Measurements from ENCODE around the gene OR4S1.
"Not testable (repeated sequence)": the region's sequence is repeated elsewhere in the genome, so short reads cannot be mapped to it uniquely, and the experiment has no call there.

OR4S1 gene

GRCh38 chr11:48305923-48306322, at the start of gene OR4S1:
Gene OR4S1 (plus strand): TSS chr11:48306223. CDS start chr11:48306223, 0 bp downstream.
- DNase-seq (ENCODE audit: low spot score in 2 of 2) (no peak), ATAC-seq (no peak)
- Mint-ChIP-seq H3K27ac (no peak within 1 kb of the TSS), H3K36me3 (no peaks in the 10 kb centered on the region), H3K4me1 (no peaks in the 10 kb centered on the region), H3K4me3 (no peak within 1 kb of the TSS), H3K9me3 (no peaks in the 10 kb centered on the region)

- H3K4me1 Mint-ChIP-seq = no peaks in the 10 kb centered on the region
- ATAC-seq (no peak), DNase-seq (ENCODE audit: low spot score in 2 of 2) (no peak)
- H3K4me3 Mint-ChIP-seq = no peak overlapping the region
- H3K9me3 Mint-ChIP-seq = no peaks in the 10 kb centered on the region
- H3K27ac Mint-ChIP-seq = no peak overlapping the region
- H3K36me3 Mint-ChIP-seq = no peaks in the 10 kb centered on the region
Measured at GRCh38 chr11:48261600-48261999, 44.4 kb upstream of the OR4S1 start.

GRCh38 chr11:48263423-48263911, 42.6 kb upstream of the OR4S1 start, which contains the start of gene OR4X1:
Gene OR4X1 (plus strand): TSS chr11:48263861. CDS start chr11:48263861, 0 bp downstream.
- no peaks in the 10 kb centered on the region for H3K36me3 Mint-ChIP-seq
- DNase-seq (ENCODE audit: low spot score in 2 of 2) = no peak
- no peak within 1 kb of the TSS for H3K4me3 Mint-ChIP-seq
- no peaks in the 10 kb centered on the region for H3K9me3 Mint-ChIP-seq
- no peaks in the 10 kb centered on the region for H3K4me1 Mint-ChIP-seq
- no peak within 1 kb of the TSS for H3K27ac Mint-ChIP-seq
- no peak for ATAC-seq

- Mint-ChIP-seq H3K36me3 (no peaks in the 10 kb centered on the region), H3K9me3 (no peaks in the 10 kb centered on the region), H3K4me3 (no peak overlapping the region), H3K4me1 (no peaks in the 10 kb centered on the region), H3K27ac (no peak overlapping the region)
- DNase-seq (ENCODE audit: low spot score in 2 of 2) = no peak
- ATAC-seq = no peak
Measured at GRCh38 chr11:48270621-48271020, 35.4 kb upstream of the OR4S1 start.

- Mint-ChIP-seq H3K27ac (no peak overlapping the region), H3K36me3 (no peaks in the 10 kb centered on the region), H3K4me3 (no peak overlapping the region), H3K9me3 (no peaks in the 10 kb centered on the region), H3K4me1 (no peaks in the 10 kb centered on the region)
- DNase-seq (ENCODE audit: low spot score in 2 of 2) = no peak
- ATAC-seq = no peak
Measured at GRCh38 chr11:48272606-48273005, 33.4 kb upstream of the OR4S1 start.

- peak; percentile 57 for ATAC-seq
- H3K36me3 Mint-ChIP-seq = no peaks in the 10 kb centered on the region
- H3K4me1 Mint-ChIP-seq = no peaks in the 10 kb centered on the region
- no peaks in the 10 kb centered on the region for H3K9me3 Mint-ChIP-seq
- no peak overlapping the region for H3K4me3 Mint-ChIP-seq
- no peak overlapping the region for H3K27ac Mint-ChIP-seq
- DNase-seq (ENCODE audit: low spot score in 2 of 2) = peak; percentile 56 to 82
Measured at GRCh38 chr11:48307760-48308386, 1.9 kb downstream of the OR4S1 start.

GRCh38 chr11:48313590-48313989, 7.6 kb downstream of the OR4S1 start:
- H3K36me3 Mint-ChIP-seq; H3K27ac Mint-ChIP-seq; H3K4me3 Mint-ChIP-seq; ATAC-seq; H3K4me1 Mint-ChIP-seq; DNase-seq (ENCODE audit: low spot score in 2 of 2); H3K9me3 Mint-ChIP-seq: not testable (repeated sequence)

GRCh38 chr11:48319813-48320212, 13.8 kb downstream of the OR4S1 start:
- DNase-seq (ENCODE audit: low spot score in 2 of 2); H3K4me1 Mint-ChIP-seq; ATAC-seq; H3K4me3 Mint-ChIP-seq; H3K27ac Mint-ChIP-seq; H3K9me3 Mint-ChIP-seq; H3K36me3 Mint-ChIP-seq: not testable (repeated sequence)

- H3K4me1 Mint-ChIP-seq = peaks cover 13% of the 10 kb centered on the region
- H3K27ac Mint-ChIP-seq; H3K9me3 Mint-ChIP-seq; DNase-seq (ENCODE audit: low spot score in 2 of 2); H3K36me3 Mint-ChIP-seq; ATAC-seq; H3K4me3 Mint-ChIP-seq: not testable (repeated sequence)
Measured at GRCh38 chr11:48324620-48325019, 18.6 kb downstream of the OR4S1 start, which contains the start of gene OR4C3. Gene OR4C3 (plus strand): TSS chr11:48324920. CDS start chr11:48325022, 102 bp downstream.

- Mint-ChIP-seq H3K9me3 (peaks cover 4% of the 10 kb centered on the region), H3K4me3 (no peak overlapping the region), H3K4me1 (peaks cover 21% of the 10 kb centered on the region), H3K27ac (no peak overlapping the region), H3K36me3 (no peaks in the 10 kb centered on the region)
- no peak for DNase-seq (ENCODE audit: low spot score in 2 of 2)
- ATAC-seq = no peak
Measured at GRCh38 chr11:48341466-48341865, 35.4 kb downstream of the OR4S1 start.

- not testable (repeated sequence) for DNase-seq (ENCODE audit: low spot score in 2 of 2); H3K36me3 Mint-ChIP-seq; ATAC-seq; H3K4me3 Mint-ChIP-seq; H3K27ac Mint-ChIP-seq; H3K9me3 Mint-ChIP-seq
- peaks cover 28% of the 10 kb centered on the region for H3K4me1 Mint-ChIP-seq
Measured at GRCh38 chr11:48342505-48342904, 36.5 kb downstream of the OR4S1 start.

- Mint-ChIP-seq H3K27ac (peak overlapping the region; percentile 1), H3K4me1 (peaks cover 22% of the 10 kb centered on the region), H3K9me3 (peaks cover 13% of the 10 kb centered on the region)
- H3K4me3 Mint-ChIP-seq; ATAC-seq; H3K36me3 Mint-ChIP-seq; DNase-seq (ENCODE audit: low spot score in 2 of 2): not testable (repeated sequence)
Measured at GRCh38 chr11:48346286-48346685, 40.3 kb downstream of the OR4S1 start.

- ATAC-seq (no peak), DNase-seq (ENCODE audit: low spot score in 2 of 2) (no peak)
- no peaks in the 10 kb centered on the region for H3K4me1 Mint-ChIP-seq
- no peak overlapping the region for H3K27ac Mint-ChIP-seq
- no peaks in the 10 kb centered on the region for H3K36me3 Mint-ChIP-seq
- H3K9me3 Mint-ChIP-seq = peaks cover 13% of the 10 kb centered on the region
- no peak overlapping the region for H3K4me3 Mint-ChIP-seq
Measured at GRCh38 chr11:48354013-48354412, 48.0 kb downstream of the OR4S1 start.

- DNase-seq (ENCODE audit: low spot score in 2 of 2) (no peak), ATAC-seq (no peak)
- peaks cover 13% of the 10 kb centered on the region for H3K9me3 Mint-ChIP-seq
- no peak overlapping the region for H3K27ac Mint-ChIP-seq
- H3K4me1 Mint-ChIP-seq = no peaks in the 10 kb centered on the region
- H3K36me3 Mint-ChIP-seq = no peaks in the 10 kb centered on the region
- H3K4me3 Mint-ChIP-seq = no peak overlapping the region
Measured at GRCh38 chr11:48354677-48355076, 48.7 kb downstream of the OR4S1 start.
